HG02571 (cell line): ENCODE data around the gene SREBF2.

Experiments used
- ATAC-seq: cut with Tn5 transposase; IDR thresholded peaks from one replicate; pipeline ENCODE4 v1.9.1; 2021; ENCODE audit warnings: mild to moderate bottlenecking, moderate library complexity; ENCODE audit not compliant: unreplicated experiment

The SREBF2 gene

GRCh38 chr22:41832553-41833368, at the start of gene SREBF2:
SREBF2 (plus strand) TSS chr22:41833105; CDS start chr22:41833271, 166 bp downstream.
- peak; percentile 87 for ATAC-seq

DNA sequence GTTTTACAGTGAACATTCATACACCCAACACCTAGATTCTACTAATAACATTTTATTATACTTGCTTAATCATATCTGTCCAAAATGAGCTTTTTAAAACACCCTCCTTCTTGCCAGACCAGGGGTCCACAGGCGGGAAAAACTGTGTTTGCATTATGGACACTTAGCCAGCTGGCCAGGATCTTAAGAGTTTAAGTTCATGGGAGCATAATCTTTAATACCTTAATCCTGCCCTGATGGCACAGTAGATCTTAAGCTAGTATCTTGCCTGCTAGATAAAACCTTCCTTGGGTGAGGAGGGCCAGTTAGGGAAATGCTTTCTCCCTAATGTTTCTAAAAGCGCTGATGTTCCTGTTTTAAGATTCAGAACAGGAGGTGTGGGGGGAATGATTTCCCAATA, 45.6 kb upstream of the SREBF2 start:
- no peak for ATAC-seq

- ATAC-seq: no peak
Measured at GRCh38 chr22:41793871-41794270, 39.0 kb upstream of the SREBF2 start.

- no peak for ATAC-seq
Measured at GRCh38 chr22:41798736-41799135, 34.2 kb upstream of the SREBF2 start.

- ATAC-seq: peak; percentile 32
Measured at GRCh38 chr22:41799486-41800347, 33.2 kb upstream of the SREBF2 start.

DNA sequence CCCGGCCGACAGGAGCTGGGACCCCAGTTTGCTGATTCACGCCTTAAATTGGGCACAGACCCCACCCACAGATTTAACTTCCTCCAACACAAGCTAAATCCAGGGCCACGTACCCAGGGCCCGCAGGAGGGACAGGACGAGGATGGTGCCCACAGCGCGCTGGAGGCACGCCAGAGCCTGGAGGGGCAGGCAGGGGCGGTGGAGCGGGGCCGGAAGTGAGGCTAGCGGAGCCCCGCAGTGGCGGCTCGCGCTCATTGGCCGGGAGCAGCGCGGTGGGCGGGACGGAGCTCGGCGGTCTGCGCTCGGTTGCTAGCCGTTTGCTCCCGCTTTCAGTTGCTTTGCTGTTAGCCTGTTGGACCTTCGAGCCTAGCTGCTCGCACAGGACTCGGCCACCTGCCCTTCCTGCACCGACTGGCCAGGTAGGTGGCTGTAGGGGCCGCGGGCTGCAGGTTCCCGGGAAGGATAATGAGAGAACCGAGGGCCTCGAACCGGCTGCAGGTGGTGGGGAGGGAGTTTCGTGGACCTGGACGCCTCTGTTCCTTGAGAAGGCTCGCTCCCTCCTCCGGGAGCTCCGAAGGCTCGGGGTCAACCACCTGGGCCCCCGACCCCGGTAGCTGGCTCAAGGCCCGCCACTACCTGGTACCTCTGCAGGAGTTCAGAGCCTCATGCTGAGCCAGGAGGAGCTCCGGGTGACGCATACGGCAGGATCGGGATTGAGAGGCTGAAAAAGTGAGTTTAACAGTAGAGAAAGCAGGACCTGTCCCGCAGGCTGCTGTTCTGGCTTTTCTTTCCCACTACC, 32.4 kb upstream of the SREBF2 start, which contains the start of gene CCDC134:
TSS of gene CCDC134 (plus strand) at position 332 of the 799 bp plus-strand sequence. CDS start 8,212 bp downstream, outside the sequence.
- ATAC-seq: peak; percentile 93

DNA sequence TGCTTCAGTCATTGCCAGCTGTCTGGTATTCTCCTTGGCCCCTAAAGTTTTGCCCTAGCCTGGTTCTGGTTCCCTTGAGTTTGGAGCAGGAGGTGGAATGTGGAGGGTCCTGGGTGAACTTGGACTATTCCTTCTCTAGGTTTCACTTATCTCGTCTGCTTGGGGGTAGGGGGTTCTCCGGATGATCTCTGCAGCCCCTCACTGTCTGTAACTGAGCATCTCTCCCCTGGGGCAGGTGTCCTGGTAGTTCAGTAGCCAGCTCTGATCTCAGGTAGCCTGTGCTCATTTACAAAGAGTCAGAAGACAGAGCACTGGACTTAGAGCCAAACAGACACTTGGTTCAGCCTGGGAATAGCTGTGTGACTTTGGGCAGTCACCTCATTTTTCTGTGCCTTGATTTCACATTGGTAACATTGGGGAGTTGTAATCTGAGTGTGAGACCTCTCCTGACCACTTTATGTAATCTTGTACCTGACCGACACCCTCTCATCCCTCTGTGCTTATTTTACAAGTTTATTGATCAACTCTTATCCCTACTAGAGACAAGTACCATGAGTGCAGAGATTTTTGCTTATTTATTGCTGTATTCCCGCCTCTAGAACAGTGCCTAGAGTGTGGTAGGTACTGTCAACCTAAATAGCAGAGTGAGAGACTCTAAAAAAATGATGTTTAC, 31.6 kb upstream of the SREBF2 start:
- no peak for ATAC-seq

DNA sequence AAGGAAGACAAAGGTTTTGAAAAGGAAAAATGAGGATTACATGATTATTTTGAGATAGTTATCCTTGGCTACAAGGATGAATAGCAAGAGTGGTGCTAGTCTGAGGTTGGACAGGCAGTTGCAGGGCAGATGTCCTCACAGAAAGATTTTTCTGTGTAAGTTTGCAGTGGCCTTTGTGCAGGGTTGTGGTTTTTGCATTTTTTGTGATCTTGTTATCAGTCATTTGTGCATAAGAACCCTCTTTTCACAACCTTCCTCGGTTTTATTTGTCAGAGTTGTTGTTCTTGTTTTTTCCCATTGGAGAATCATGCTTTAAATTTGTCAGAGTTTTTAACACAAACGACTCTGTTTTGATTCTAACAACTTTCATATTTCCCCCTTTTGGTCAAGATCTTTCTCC, 31.0 kb upstream of the SREBF2 start:
- ATAC-seq: no peak

DNA sequence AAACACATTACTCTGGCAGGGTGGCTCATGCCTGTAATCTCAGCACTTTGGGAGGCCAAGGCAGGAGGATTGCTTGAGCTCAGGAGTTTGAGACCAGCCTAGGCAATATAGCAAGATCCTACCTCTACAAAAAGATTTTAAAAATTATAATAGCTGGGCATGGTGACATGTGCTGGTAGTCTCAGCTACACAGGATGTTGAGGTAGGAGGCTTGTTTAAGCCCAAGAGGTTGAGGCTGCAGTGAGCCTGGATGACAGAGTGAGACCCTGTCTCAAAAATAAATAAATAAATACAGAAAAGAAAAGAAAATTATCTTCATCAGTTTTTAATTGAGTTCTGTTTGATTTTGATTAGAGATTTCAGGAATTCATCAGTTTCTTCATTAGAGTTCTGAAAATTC, 27.3 kb upstream of the SREBF2 start:
- ATAC-seq: no peak

DNA sequence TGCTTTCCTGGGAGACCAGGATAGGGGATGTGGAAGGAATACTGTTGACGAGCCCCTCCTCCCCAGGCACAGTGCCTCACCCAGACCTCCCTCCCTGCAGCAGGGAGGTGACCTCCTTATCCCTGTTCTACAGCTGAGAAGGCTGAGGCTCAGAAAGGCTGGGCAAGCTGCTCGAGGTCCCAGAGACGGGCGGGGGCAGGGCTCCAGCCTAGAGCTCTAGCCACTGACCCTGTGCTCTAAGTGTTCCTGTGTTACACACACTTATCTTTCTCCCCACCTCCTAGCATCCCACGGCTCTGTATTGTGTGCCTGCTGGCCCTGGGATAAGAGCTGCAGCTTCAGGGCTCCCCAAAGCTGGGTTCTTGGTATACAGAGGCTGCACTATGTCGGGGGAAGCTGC, 24.5 kb upstream of the SREBF2 start:
- ATAC-seq: no peak

GRCh38 chr22:41810022-41810421, 22.9 kb upstream of the SREBF2 start:
- no peak for ATAC-seq

- no peak for ATAC-seq
Measured at GRCh38 chr22:41812805-41813545, 19.9 kb upstream of the SREBF2 start.

DNA sequence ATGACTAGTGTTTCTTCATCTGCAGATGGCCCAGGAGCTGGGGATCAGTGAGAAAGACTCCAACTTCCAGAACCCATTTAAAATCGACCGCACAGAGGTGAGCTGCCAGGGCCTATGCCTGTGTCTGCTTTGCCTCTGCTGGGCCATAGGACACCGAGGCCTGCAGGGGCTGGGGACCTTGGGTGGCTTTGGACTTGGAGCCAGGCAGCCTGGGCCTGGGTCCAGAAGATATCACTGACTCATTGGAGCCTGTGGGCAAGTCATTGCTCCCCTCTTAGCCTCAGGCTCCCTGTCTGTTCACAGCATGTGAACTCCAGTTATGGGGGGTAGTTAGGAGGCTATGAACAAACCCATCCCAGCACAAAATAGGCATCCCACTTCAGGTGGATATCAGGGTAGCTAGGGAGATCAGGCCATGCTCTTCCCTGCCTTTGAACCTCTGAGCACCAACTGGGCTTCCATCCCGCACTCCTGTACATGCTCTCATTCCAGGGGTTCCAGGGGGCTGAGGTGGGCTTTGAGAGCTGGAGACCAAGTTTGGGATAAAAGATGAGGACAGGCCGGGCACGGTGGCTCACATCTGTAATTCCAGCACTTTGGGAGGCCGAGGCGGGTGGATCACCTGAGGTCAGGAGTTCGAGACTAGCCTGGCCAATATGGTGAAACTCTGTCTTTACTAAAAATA, 19.0 kb upstream of the SREBF2 start:
- ATAC-seq: no peak

DNA sequence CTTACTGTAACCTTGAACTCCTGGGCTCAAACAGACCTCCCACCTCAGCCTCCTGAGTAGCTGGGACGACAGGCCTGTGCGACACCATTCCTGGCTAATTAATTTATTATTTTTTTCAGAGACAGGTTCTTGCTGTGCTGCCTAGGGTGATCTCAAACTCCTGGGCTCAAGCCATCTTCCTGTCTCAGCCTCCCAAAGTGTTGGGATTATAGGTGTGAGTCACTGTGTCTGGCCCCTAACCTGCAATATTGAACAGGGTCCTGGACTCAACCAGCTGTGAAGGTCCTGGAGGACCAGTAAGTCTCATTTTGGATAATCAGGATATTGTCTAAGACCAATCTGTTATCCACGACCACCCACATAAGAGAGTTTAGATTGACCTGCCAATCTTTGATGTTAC, 17.2 kb upstream of the SREBF2 start:
- no peak for ATAC-seq

DNA sequence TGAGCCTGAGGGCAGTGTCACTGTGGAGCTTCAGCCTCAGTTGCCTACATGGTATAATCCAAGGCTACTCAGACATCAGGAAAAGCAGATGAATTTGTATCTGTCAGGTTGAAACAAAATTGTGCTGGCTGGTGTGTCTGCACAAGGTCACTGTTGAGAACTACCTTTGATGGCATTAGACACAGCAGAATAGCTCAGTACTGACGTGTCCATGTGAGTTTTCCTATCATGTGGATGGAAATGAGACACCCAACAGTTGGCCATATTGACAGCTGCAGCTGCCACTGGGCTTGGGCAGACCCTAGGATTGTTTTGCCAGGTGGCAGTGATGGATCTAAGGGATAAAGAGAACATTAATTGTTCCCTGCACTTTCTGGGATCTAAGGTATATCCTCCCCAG, 16.7 kb upstream of the SREBF2 start:
- ATAC-seq: no peak

DNA sequence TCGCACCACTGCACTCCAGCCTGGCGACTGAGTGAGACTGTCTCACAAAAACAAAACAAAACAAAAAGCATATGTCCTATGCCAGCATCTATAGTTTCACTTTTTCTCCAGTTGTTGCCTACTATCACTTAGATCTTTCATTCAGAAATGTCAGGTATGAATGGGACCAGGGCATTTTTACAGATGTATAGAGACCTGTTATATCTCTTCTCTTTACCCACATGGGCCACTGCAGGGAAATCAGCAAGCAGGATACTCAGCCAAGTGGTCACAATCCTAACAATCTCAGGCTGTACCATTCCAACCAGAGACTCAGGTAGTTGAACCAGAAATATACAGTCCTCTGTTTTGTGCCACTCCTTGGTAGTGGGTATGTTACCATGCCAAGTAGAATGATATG, 16.0 kb upstream of the SREBF2 start:
- no peak for ATAC-seq

GRCh38 chr22:41818011-41818410, 14.9 kb upstream of the SREBF2 start:
- no peak for ATAC-seq

- no peak for ATAC-seq
Measured at GRCh38 chr22:41818596-41818995, 14.3 kb upstream of the SREBF2 start.

DNA sequence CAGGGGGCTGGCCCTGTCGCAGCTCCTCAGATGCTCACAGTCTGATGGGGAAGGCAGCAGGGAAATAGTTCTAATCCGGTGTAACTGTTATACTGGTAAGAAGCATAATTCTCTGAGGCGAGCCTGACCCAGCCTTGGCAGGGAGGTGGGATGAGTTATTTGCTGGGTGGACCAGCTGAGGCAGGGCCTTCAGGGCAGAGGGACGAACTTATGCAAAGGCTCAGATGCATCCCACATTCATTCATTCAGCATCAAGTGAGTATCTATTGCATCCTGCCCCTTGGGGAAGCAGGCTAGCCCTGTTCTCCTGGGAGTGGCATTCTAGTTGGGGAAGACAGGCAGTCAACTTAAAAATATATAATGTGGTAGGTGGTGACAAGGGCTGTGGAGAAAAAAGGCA, 13.6 kb upstream of the SREBF2 start:
- ATAC-seq: no peak
